SJCRH30 (cell line): ENCODE data around the gene FAM163B. TPM values are rescaled to one million over a fixed set of nuclear protein-coding genes. Genes with fewer than 3 reads are reported as not detected.

Source experiments
- DNase-seq, 2 experiments: peaks; one replicate each; pipeline ENCODE4 v3.0.0-alpha.2; 2015 to 2020
- H3K27ac ChIP-seq: fragments of 250-450 bp; sonication (Bioruptor Pico); 2 replicates; pipeline ENCODE4 v1.5.1; 2020; ENCODE audit warnings: mild to moderate bottlenecking, moderate library complexity
- H3K27me3 ChIP-seq: fragments of 250-450 bp; sonication (Bioruptor Pico); 2 replicates; pipeline ENCODE4 v1.5.1; 2020; ENCODE audit warnings: mild to moderate bottlenecking, moderate library complexity
- H3K36me3 ChIP-seq: fragments of 250-450 bp; sonication (Bioruptor Pico); 2 replicates; pipeline ENCODE4 v1.5.1; 2020; ENCODE audit warnings: mild to moderate bottlenecking, moderate library complexity
- H3K4me1 ChIP-seq: fragments of 250-450 bp; sonication (Bioruptor Pico); 2 replicates; pipeline ENCODE4 v1.5.1; 2020; ENCODE audit warnings: mild to moderate bottlenecking, moderate library complexity
- H3K4me3 ChIP-seq: fragments of 250-450 bp; sonication (Bioruptor Pico); 2 replicates; pipeline ENCODE4 v1.5.1; 2020; ENCODE audit warnings: mild to moderate bottlenecking, moderate library complexity
- H3K9me3 ChIP-seq: fragments of 250-450 bp; sonication (Bioruptor Pico); replicated peaks from 2 replicates; pipeline ENCODE4 v1.5.1; 2020; ENCODE audit warnings: mild to moderate bottlenecking, moderate library complexity
- total RNA-seq: library from RNA; depleted of rRNA; stranded (reverse); fragments of >200 nt; shearing (Covaris generic); gene quantifications from 2 replicates; pipeline ENCODE4 v1.2.3, GENCODE V29; 2014

The FAM163B gene
- total RNA-seq, 1 experiment from 2014 or later, result 3.4 TPM

DNA sequence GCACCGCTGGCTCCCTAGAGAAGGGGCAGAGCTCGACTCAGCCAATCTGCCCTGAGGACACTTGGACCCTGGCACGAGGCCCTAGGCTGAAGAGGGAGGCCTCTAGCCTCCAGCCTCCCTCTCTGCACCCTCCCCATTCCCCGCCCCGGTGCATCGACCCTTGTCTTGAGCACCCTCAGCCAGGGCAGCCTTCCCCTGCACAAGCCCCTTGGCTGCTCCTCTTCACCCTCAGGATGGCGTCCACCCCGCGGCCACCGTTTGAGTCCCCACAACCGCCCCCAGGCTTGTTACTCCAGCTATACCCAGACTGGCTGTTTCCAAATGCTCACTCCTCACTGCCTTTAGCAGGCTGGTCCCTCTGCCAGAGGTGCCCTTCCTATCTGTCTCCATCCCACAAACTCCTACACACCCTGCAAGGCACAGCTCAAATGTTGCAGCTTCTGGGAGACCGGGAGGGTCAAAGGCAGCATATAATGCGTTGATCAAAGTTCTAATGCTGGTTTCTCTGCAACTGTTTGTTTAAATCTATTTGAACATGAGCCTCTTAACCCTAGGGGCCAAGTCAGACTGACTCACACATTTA is 6.5 kb upstream of the FAM163B start:
- Histone ChIP-seq H3K4me3 (no peak overlapping the region), H3K9me3 (0 out of 2 replicates have a peak, but pooled peaks cover 4% of the 10 kb centered on the region), H3K4me1 (peaks cover 8% of the 10 kb centered on the region; the same call in 1 of the 2 replicates), H3K36me3 (no peaks in the 10 kb centered on the region), H3K27ac (no peak overlapping the region), H3K27me3 (peaks cover 47% of the 10 kb centered on the region)
- no peak for DNase-seq

DNA sequence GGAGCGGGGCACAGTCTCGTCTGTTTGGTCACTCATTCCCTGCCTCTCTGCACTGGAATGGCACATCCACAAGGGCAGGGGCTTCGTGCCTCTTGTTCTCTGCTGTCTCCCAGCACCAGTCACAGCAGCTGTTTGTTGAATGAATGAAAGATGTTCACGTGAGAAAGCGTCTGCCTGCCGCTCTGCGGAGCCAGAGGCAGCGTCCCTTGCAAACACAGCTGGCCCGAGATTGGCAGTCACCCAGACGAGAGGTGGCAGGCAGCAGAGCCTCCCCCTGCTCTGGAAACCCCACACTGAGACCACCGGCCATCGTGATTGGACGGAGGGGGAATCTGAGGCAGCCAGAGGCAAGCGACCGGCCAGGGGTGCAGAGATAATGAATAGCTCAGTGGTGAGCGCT is 6.0 kb upstream of the FAM163B start:
- peaks cover 47% of the 10 kb centered on the region for H3K27me3 ChIP-seq
- DNase-seq, result no peak
- H3K27ac ChIP-seq, result no peak overlapping the region
- peaks cover 8% of the 10 kb centered on the region; the same call in 1 of the 2 replicates for H3K4me1 ChIP-seq
- no peak overlapping the region for H3K4me3 ChIP-seq
- 0 out of 2 replicates have a peak, but pooled peaks cover 4% of the 10 kb centered on the region for H3K9me3 ChIP-seq
- H3K36me3 ChIP-seq, result no peaks in the 10 kb centered on the region

DNA sequence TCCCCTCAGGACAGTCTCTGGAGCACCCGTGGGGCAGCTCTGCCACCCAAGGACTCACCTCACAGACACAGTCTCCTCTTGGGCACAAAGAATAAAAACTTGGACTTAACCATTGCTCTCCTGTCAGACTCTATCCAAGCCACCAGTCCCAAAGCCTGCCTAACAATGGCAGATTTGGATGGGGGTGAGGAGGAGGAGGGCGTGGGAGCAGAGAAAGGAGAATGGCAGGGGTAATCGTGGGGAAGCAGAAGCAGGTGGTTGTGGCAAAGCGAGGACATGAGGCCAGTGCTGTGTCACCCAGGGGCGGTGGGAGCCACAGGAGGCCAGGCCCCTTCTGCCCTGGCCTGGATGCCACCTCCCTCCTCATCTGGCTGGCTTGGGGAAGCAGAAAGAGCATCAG is 5.5 kb upstream of the FAM163B start:
- H3K36me3 ChIP-seq, result no peaks in the 10 kb centered on the region
- H3K4me3 ChIP-seq, result no peak overlapping the region
- peaks cover 42% of the 10 kb centered on the region for H3K27me3 ChIP-seq
- H3K4me1 ChIP-seq, result peaks cover 8% of the 10 kb centered on the region; the same call in 1 of the 2 replicates
- H3K27ac ChIP-seq, result no peak overlapping the region
- H3K9me3 ChIP-seq, result 0 out of 2 replicates have a peak, but pooled peaks cover 4% of the 10 kb centered on the region
- no peak for DNase-seq

DNA sequence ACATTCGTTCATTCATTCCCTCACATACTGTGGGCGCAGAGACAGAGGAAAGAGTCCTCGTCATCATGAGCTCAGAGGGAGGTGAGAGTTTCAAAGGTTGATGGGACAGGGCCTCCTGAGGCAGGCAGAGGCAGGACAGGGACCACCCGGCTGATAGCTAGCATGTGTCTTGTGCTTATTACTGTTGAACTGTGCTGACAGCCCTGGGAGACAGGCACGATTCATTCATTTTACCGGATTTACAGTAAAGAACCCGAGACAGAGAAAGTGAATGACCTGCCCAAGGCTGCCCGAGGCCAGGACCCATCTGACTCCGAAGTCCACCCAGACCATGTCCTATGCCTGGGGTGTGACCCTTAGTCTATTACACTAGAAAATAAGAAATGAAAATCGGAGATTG is 4.9 kb upstream of the FAM163B start:
- 0 out of 2 replicates have a peak, but pooled peaks cover 4% of the 10 kb centered on the region for H3K9me3 ChIP-seq
- no peak for DNase-seq
- peaks cover 41% of the 10 kb centered on the region for H3K27me3 ChIP-seq
- peaks cover 8% of the 10 kb centered on the region; the same call in 1 of the 2 replicates for H3K4me1 ChIP-seq
- H3K36me3 ChIP-seq, result no peaks in the 10 kb centered on the region
- H3K27ac ChIP-seq, result no peak overlapping the region
- H3K4me3 ChIP-seq, result no peak overlapping the region

DNA sequence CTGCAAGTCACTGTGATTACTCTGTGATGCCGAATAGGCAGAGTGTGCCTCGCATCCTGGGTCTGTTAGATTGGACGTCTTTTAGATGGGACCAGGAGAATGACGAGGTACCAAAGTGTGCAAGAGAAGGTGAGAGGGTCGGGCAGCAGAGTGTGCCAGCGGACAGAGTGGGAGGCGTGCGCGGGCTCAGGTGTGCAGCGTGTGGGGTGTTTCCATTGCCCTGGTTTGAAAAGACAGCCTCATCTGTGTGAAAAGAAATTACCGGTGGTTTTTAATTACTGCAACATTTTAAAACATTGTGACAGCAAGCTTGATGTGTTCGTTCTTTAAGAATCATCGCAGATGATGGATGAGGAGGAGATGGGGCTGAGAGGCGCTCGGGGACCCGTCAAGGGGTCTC is 4.2 kb upstream of the FAM163B start:
- no peak overlapping the region for H3K4me3 ChIP-seq
- peaks cover 41% of the 10 kb centered on the region for H3K27me3 ChIP-seq
- peaks cover 8% of the 10 kb centered on the region; the same call in 1 of the 2 replicates for H3K4me1 ChIP-seq
- H3K27ac ChIP-seq, result no peak overlapping the region
- 0 out of 2 replicates have a peak, but pooled peaks cover 4% of the 10 kb centered on the region for H3K9me3 ChIP-seq
- no peak for DNase-seq
- H3K36me3 ChIP-seq, result no peaks in the 10 kb centered on the region

DNA sequence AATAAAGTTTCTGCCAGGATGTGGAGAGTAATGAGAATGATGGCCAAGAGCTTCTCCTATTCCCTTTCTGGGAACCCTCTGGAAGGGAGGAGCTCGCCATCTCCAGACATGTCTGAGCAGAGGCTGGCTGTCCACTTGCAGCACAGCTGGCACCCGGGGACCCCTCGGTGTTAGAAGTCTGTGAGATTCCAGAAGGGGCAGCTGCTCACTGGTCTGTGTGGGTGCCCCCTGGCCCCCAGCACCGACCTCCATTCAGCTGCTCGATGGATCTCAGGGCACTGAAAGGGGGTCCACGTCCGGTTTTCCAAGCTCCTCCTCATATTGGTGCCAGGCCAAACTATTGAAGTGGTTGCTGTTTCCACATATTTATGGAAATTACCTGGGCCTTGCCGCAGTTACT is 3.6 kb upstream of the FAM163B start:
- H3K27ac ChIP-seq, result no peak overlapping the region
- peaks cover 8% of the 10 kb centered on the region; the same call in 1 of the 2 replicates for H3K4me1 ChIP-seq
- peaks cover 41% of the 10 kb centered on the region for H3K27me3 ChIP-seq
- H3K36me3 ChIP-seq, result no peaks in the 10 kb centered on the region
- DNase-seq, result no peak
- H3K9me3 ChIP-seq, result 0 out of 2 replicates have a peak, but pooled peaks cover 4% of the 10 kb centered on the region
- H3K4me3 ChIP-seq, result no peak overlapping the region

DNA sequence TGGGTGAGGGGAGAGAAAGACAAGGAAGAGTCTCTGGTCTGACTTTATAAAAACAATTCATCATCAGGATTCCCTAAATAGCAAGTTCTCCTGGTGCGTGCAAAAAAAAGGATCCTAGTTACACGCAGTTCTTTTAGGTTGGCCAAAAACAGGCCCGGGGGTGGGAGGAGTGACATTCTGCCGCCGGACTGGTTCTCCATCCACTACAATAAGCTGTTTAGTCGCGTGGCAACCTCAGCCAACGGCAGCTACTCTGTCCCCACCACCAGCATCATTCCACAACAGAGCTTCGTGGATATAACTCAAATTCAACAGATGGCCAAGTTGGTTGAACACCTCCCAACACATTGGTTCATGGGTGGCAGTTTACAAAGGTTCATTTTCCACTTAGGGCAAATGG is 2.9 kb upstream of the FAM163B start:
- Histone ChIP-seq H3K4me1 (peaks cover 8% of the 10 kb centered on the region; the same call in 1 of the 2 replicates), H3K4me3 (no peak overlapping the region), H3K27ac (no peak overlapping the region), H3K27me3 (peaks cover 41% of the 10 kb centered on the region), H3K9me3 (0 out of 2 replicates have a peak, but pooled peaks cover 4% of the 10 kb centered on the region), H3K36me3 (no peaks in the 10 kb centered on the region)
- DNase-seq, result no peak

DNA sequence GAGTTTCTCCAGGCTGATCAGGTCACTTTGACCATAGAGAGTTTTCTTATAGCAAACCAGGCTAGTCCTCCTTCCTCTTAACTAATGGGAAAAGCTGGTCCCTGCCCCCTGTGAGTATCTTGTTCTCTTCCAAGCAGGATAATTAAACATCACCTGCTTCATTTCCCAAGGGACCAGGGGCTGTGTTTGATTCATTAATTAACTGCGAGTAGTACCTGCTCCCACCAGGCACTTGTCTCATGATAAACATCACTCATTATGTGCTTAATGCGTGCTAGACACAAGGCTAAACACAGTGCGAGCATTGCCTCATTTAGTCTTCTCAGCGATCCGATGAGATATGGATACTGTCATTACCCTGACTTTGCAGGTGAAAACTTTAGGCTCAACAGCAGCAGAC is 1.7 kb upstream of the FAM163B start:
- Histone ChIP-seq H3K36me3 (no peaks in the 10 kb centered on the region), H3K27ac (no peak overlapping the region), H3K9me3 (0 out of 2 replicates have a peak, but pooled peaks cover 4% of the 10 kb centered on the region), H3K4me3 (no peak overlapping the region), H3K27me3 (peaks cover 45% of the 10 kb centered on the region), H3K4me1 (peaks cover 8% of the 10 kb centered on the region; the same call in 1 of the 2 replicates)
- no peak for DNase-seq

DNA sequence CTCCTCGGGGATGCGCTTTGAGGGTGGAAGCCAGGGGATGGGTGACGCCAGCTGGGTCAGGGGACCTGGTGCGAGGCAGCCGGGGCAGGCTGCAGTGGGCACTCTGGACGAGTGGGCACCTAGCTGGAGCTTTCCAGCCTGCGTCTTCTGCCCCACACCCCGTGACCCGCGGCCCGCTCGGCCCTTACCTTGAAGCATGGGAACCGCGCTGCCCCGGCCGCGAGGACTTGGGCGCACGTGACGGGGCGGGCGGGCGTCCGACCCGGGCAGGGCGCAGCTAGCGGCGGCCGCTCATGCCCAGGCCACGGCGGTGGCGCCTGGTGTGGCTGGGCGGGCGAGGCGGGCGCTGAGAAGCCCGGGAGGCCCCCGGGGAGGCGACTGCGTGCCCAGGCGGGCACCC is 300 bp downstream of the FAM163B start:
- Histone ChIP-seq H3K4me1 (peaks cover 13% of the 10 kb centered on the region), H3K9me3 (0 out of 2 replicates have a peak, but pooled peaks cover 4% of the 10 kb centered on the region), H3K27me3 (peaks cover 36% of the 10 kb centered on the region), H3K27ac (no peak overlapping the region), H3K36me3 (no peaks in the 10 kb centered on the region), H3K4me3 (no peak overlapping the region)
- DNase-seq, result no peak

DNA sequence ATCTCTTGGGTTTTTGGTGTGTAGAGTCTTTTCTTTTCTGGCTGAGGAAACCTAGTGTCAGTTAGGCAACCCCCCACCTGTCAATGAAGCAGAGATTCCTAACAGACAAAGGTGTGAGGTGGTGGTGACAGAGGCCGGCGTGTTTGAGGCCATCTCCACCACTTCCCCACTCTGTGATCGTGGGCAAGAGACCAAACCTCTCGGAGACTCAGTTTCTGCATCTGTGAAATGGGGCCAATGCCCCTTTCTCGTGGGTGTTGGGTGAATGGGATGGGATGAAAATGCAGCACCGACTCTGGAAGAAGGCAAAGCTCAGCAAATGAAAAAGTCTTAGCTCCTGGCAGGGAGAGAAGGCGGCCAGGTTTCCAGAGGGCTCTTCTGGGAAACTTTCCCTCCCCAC is 807 bp downstream of the FAM163B start:
- Histone ChIP-seq H3K27me3 (peaks cover 31% of the 10 kb centered on the region), H3K9me3 (0 out of 2 replicates have a peak, but pooled peaks cover 4% of the 10 kb centered on the region), H3K4me1 (peaks cover 17% of the 10 kb centered on the region), H3K36me3 (no peaks in the 10 kb centered on the region), H3K27ac (no peak overlapping the region), H3K4me3 (no peak overlapping the region)
- DNase-seq, result no peak

DNA sequence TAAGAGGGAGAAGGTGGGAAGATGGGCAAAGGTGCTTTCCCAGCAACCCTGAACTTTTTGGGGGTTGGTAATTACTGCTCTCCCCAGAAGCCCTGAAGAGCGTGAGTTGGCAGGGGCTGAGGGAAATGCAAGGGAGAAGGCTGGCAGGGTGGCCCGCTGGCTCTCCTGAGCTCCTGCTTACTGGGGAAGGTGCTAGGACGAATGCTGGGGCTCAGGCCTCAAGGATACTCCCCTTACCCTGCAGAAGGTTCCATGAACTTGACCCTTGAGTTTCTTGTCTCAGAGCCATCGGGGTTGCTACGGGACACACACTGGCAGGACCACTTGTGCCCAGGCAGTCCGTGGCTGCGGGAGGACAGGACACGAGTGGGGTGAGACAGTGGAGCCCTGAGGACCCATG is 1.2 kb downstream of the FAM163B start:
- Histone ChIP-seq H3K27ac (no peak overlapping the region), H3K4me3 (no peak overlapping the region), H3K36me3 (no peaks in the 10 kb centered on the region), H3K4me1 (peaks cover 19% of the 10 kb centered on the region), H3K27me3 (peaks cover 27% of the 10 kb centered on the region; the same call in 1 of the 2 replicates), H3K9me3 (0 out of 2 replicates have a peak, but pooled peaks cover 4% of the 10 kb centered on the region)
- DNase-seq, result no peak

DNA sequence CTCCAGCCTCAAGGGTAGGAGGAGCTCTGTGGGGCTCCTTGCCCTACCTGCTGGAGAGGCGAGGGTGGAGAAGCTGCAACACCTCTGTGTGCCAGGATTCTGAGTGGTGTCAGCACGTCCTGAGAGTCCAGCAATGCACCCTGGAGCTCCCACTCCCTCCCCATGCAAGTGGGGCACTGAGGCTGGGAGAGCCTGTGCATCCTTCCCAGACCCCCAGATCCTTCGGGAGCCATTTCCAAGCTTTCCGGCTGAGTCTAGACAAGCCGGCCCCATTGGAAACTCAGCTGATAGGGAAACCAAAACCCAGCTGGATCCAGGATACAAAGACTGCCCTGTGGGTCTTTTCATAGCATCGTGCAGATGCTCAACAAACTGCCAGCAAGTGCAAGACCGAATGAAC is 1.8 kb downstream of the FAM163B start:
- Histone ChIP-seq H3K27ac (no peak overlapping the region), H3K4me1 (peaks cover 19% of the 10 kb centered on the region), H3K27me3 (peaks cover 23% of the 10 kb centered on the region; the same call in 1 of the 2 replicates), H3K9me3 (0 out of 2 replicates have a peak, but pooled peaks cover 4% of the 10 kb centered on the region), H3K36me3 (no peaks in the 10 kb centered on the region), H3K4me3 (no peak overlapping the region)
- DNase-seq, result no peak

DNA sequence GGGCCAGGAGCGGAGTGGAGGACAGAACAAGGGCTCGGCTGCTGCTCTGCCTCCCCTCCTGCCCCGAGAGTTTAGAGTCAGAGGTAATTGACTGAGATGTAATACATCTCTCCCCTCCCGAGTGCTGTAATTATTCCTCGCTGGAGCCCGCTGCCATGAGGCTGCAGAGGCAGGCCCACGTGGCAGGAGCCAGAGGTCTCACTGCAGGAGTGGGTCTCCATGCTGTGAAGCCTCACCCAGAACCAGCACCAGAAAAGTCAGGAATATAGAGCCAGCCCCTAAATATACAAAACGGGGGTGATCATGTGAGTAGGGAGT is 2.5 kb downstream of the FAM163B start:
- DNase-seq, result no peak
- Histone ChIP-seq H3K36me3 (no peaks in the 10 kb centered on the region), H3K27ac (no peak overlapping the region), H3K9me3 (0 out of 2 replicates have a peak, but pooled peaks cover 2% of the 10 kb centered on the region), H3K27me3 (peaks cover 20% of the 10 kb centered on the region; the same call in 1 of the 2 replicates), H3K4me3 (no peak overlapping the region), H3K4me1 (peaks cover 19% of the 10 kb centered on the region)

DNA sequence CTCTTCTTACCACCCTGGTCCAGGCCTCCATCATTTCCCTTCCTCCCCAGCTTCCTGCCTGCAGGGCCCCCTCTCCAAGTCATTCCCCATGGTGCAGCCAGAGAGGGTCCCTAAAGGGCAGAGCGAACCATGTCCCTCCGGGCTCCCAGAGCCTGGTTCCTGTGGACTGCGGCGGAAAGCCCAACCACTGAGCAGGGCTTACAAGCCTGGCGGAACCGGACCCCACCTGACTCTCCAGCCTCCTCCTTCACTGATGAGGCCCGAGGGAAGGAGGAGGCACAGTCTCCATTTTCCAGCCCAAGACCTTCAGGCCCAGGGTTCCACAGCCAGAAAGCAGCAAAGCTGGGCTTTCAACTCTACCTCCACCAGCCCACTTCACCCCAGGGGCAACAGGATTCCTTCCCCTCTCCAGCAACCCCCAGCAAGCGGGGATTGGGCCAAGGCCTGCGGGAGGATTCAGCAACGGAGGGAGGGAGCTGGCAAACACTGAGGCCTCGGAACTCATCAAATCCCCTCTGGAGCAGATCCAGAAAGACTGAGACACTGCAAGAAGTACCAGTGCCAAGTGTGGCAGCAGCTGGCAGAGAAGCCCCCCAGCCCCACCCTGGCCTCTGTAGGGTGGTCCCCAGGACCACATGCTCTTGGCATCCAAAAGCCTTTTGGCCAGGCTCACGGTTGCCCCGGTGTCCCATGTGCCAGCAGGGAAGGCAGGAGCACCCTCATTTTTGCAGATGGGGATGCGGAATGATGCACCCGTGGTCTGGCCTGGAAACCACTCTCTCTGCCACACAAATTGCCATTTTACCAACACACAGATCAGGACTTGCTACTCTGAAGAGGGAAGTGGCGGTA is 3.1 kb downstream of the FAM163B start:
- Histone ChIP-seq H3K9me3 (no peaks in the 10 kb centered on the region), H3K36me3 (no peaks in the 10 kb centered on the region), H3K4me3 (no peak overlapping the region), H3K27ac (no peak overlapping the region), H3K4me1 (peaks cover 19% of the 10 kb centered on the region), H3K27me3 (peaks cover 20% of the 10 kb centered on the region; the same call in 1 of the 2 replicates)
- DNase-seq, result no peak

DNA sequence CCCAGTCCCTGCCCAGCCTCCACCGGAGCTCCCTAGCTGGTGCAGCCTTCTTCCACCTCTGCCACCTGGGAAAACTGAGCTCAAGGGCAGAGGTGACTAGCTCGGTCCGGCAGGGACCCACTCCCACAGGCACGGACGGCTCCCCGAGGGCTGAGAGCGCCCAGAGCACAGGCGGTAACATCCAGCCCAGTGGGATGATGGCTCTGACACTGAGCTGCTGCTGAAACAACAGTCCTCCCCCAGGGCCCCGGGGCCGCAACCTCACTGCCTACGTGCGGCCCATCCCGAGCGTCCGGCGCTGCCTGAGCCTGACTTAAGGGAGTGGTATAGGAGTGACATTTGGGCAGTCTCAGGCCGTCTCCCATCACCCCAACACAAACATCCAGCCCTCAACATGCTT is 3.7 kb downstream of the FAM163B start:
- Histone ChIP-seq H3K36me3 (no peaks in the 10 kb centered on the region), H3K9me3 (no peaks in the 10 kb centered on the region), H3K4me3 (no peak overlapping the region), H3K27ac (no peak overlapping the region), H3K27me3 (peaks cover 20% of the 10 kb centered on the region; the same call in 1 of the 2 replicates), H3K4me1 (peaks cover 19% of the 10 kb centered on the region)
- no peak for DNase-seq
